Stimulated activated CD8-positive, alpha-beta memory T cell treated with anti-CD3 and anti-CD28 coated beads, Interleukin-4, amount 100 ng/mL, for 1 hour (primary cell): Measurements from ENCODE around the gene TAOK1.

Source experiments
- DNase-seq, 2 donors: peaks; one replicate each; pipeline ENCODE4 v3.0.0-alpha.2; 2020; ENCODE audit warnings: low read depth in 2 of 2, low spot score in 1 of 2

Gene TAOK1

DNA sequence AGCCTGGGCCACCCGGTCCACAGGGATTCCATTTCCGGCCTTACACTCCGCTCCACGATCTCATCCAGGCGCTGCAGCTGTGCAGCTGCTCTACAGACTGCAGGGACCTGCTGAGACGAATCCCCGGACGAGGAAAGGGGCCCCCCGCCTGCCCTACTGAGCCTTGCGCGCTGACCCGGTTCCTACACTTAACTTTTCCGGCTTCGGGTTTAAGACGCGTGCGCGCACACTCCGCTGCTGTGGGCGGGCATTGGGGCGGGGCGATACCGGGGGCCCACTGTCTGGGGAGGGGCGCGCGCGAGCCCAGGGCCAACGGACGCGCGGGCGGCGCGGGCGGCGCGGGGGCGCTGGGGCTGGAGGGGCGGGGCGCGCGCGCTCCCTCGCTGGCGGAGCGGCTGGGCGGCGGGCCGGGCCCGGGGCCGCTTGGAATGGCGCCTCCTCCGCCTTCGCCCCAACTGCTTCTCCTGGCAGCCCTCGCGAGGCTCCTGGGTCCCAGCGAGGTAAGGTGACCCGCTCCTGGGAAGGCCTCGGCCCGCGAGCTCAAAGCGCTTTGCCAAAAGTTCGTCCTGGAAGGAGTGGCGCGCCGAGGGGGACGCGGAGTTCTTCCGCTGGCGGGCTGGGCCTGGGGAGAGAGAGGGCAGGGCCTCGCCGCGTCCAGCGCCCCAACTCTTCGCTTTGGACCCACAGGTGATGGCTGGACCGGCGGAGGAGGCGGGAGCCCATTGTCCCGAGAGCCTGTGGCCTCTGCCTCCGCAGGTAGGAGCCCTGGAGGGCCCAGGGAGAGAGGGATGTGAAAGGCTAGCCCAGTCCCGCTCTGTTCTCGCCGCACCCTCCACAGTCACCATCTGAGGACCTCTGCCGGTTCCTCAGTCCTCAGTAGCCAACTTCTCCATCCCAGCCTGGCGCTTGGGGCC lies 178.4 kb downstream of the TAOK1 start, which contains the start of gene TP53I13:
Gene TP53I13 (plus strand): TSS at position 371 of the 914 bp plus-strand sequence. CDS start 58 bp downstream, at position 429.
- peak in 1 of 2 donors; percentile 83 for DNase-seq

DNA sequence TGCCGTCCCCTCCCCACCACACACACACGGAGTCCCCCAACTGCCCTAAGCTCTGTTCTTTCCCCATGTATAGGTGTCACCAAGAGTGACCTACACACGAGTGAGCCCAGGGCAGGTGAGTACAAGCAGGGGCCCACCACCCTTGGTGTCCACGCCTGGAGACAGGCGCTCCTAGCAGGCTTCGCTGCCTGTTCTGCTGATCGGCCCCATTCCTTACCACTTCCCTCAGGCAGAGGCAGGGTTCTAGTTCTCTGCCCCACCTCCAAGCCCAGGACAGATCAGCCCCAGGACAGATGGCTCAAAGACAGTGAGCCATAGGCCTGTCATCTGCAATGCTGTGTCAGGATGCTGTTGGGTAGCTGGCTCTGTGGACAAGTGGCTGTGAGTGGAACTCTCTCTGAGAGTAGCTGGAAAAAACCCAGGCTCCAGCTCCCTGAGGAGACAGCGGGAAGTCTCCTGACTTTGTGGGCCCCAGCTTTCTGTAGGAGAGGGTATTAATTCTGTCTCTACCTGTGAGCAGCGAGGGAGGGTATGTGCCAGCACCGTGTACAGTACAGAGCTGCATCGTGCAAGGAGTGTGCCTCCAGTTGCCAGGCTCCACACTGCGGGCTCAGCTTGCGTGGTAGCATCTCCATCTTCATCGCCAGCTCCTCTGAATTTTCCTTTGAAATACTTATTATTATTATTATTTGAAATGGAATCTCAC lies 179.2 kb downstream of the TAOK1 start:
- DNase-seq: no peak

DNA sequence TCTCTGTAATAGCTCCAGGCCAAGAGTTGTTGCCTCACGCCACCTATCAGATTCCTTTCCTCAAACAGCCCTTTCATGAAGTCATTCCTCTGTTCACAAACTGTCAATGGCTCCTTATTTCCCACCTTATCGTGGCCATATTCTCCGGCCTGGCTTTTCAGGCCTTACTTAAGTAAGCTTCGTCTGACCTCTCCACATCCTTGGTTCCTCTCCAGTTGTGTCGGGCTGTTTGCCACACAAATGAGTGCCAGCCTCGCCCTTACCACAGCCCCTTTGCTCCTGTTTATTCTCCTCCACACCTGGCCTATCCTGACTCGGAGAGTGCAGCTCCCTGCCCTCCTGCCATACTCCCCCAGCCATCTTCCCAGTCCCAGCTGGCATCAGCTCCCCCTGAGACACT lies 180.4 kb downstream of the TAOK1 start:
- no peak for DNase-seq

DNA sequence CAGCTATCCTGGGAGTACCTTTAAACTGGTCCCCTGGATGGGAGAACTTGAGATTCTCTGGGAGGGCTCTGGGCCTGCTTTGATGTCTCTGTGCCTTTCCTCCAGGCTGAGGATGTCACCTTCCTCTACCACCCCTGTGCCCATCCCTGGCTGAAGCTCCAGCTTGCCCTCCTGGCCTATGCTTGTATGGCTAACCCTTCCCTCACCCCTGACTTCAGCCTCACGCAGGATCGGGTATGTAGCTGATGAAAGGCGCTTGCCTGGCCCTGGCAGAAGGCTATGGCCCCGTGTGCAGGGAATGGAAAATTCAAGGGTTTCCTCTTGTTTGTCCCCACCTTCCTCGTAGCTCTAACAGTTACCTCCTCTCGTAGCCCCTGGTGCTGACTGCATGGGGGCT lies 181.3 kb downstream of the TAOK1 start:
- no peak for DNase-seq

DNA sequence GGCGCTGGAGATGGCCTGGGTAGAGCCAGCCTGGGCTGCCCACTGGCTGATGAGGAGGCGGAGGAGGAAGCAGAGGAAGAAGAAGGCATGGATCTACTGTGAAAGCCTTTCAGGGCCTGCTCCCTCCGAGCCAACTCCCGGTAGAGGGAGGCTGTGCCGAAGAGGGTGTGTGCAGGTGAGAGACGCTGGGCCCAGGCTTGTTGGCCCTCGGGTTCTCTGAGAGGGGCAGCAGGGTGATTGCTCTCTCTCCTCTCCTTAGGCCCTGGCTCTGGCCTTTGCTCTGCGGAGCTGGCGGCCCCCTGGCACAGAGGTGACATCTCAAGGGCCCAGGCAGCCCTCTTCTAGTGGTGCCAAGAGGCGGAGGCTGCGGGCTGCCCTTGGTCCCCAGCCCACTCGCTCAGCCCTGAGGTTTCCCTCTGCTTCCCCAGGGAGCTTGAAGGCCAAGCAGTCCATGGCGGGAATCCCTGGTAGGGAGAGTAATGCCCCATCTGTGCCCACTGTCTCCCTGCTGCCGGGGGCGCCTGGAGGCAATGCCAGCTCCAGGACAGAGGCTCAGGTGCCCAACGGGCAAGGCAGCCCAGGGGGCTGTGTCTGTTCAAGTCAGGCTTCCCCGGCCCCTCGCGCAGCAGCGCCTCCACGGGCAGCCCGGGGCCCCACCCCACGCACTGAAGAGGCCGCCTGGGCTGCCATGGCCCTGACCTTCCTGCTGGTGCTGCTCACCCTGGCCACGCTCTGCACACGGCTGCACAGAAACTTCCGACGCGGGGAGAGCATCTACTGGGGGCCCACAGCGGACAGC lies 181.9 kb downstream of the TAOK1 start:
- no peak for DNase-seq

DNA sequence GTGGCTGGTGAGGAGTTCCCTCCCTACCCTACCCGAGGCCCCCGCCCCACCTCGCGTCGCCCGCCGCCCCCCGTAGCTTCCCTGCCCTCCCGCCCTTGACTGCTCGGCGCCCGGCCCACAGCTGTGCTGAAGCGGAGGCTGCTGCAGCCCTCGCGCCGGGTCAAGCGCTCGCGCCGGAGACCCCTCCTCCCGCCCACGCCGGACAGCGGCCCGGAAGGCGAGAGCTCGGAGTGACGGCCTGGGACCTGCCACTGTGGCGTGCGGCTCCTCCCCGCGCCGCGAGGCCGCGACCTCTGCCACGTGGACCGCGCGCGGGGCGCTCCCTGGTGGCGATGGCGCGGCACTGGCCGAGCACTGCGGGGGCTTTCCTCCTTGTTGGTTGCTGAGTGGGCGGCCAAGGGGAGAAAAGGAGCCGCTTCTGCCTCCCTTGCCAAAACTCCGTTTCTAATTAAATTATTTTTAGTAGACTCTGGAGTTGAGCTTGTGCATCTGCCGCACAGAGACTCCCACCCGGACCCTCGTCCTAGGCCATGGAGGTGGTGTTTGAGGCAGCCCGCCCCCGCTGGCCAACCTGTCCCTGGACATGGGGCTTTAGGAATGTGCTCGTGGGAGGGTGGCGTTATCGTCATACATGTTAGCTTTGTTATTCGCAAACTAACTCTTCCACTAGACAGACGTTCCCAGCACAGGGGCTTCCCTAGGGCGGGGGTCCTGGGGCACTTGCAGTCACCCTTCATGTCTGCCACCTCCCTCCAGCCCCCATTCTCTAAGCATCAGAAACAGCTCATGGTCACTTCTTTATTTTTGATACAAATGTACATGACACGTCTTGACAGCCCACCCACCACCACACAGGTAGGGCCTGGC lies 182.8 kb downstream of the TAOK1 start:
- DNase-seq: no peak

DNA sequence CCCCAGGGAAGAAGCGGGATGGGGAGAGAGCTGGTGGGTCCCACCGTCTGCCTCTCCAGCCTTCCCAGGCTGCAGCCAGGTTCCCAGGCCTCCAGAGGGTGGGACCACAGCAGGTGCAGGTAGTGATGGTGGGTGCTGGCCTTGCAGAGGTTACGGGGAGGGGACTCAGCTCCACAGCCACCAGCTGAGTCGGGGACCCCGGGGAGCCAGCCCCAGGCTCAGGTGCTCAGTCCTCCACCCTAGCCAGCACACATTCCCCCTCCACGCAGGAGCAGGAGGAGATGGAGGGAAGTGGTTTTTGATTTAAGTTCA lies 183.4 kb downstream of the TAOK1 start:
- no peak for DNase-seq

DNA sequence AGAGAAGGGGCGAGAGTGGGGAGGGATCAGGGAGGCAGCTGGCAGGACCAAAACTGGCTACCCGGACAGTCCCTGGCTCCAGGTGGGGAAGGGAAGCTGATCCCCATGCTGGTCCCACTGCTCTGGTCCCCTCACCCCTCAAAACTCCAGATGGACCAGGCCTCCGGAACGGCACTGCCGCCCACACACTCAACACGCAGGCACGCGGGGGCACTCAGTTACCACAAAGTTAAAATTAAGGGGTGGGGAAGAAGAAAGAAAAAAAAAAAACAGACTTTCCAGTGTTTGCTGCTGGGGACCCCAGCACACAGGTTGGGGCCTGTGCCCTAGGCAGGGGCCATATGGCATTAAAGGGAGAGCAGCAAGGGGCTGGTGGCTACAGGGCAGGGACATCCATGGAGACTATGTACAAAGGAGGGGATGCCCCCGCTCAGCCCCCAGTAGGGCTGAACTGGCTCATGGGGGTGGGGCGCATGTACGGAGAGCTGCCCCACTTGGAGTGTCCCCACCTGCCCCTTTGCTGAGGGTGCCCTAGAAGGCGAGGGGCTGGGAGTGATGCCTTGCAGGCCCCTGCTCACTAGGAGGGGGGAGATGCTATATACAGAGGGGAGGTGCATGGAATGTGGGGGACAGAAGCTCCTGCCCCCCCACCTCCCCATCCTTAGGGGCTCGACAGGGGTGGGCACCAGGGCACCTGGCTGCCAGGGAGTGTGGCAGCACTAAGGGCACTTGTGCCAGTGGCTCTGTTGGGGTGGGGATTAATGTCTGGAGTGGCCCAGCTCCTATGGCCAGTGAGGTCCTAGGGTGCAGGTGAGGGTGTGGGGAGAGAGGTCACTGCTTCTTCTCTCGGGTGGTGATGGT lies 183.9 kb downstream of the TAOK1 start:
- DNase-seq: no peak

DNA sequence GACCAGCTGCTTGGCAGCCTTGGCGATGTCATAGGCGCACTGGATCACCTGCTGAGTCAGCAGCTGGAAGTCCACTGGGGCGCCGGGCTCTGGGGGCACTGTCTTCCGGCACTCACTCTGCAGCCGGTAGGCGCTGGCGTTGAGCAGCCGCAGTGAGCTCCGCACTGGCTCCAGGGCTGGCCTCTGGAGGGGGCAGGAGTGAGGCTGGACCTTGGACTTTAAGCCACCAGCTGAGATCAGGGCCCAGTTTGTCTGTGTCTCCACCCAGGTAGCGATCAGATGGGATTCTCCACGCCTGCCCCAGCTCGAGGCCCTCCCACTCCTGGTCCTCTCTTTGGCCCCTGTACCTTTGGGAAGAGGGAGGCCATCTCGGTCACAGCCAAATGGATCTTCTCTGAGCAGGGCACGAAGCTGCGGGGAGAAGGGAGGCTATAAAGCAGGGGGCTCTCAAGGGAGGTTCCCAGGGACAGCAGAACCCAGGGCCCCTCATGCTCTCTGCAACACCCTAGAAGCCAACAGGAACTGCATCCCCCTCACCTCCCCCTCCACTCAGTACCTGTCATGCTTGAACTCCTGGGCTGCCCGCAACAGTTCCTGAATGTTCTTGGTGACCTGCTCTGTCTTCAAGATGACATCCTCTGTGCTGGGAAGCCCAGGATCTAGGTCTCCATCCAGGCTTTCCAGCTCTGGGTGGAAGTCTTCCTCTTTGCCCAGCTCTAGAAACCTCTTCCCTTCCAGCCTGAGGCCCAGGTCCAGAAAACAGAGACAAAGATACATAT lies 184.8 kb downstream of the TAOK1 start:
- DNase-seq: no peak

DNA sequence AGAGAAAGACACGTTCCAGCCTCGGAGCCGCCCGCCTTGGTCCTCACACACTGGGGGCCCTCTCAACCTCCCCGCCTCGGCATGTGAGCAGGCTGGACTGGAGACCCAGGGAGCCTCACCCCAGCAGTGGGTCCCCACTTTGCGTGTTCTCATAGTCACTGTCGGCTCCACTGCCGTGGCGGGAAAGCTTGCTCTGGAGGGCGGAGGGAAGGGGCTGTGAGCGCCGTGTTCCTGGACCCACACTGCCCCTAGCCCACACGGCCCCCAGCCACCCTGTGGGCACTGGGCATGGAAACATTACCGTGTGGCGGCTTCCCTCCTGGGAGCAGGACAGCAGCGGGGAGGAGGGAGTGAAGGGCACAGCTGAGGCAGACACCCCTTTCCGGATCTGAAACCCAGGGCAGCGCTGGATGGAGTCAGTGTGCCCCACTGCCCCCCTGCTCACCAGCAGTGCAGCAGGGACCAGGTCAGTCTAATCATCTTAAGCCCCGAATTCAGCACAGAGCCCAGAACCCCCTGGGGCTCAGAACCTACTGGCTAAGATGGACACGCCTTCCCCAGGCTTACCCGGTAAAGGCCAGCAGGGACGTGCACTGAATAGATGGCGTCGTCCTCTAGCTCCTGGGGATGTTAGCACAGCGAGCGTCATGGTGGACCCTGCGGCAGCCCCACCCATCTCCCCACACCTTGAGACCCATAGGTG lies 185.5 kb downstream of the TAOK1 start:
- DNase-seq: no peak

DNA sequence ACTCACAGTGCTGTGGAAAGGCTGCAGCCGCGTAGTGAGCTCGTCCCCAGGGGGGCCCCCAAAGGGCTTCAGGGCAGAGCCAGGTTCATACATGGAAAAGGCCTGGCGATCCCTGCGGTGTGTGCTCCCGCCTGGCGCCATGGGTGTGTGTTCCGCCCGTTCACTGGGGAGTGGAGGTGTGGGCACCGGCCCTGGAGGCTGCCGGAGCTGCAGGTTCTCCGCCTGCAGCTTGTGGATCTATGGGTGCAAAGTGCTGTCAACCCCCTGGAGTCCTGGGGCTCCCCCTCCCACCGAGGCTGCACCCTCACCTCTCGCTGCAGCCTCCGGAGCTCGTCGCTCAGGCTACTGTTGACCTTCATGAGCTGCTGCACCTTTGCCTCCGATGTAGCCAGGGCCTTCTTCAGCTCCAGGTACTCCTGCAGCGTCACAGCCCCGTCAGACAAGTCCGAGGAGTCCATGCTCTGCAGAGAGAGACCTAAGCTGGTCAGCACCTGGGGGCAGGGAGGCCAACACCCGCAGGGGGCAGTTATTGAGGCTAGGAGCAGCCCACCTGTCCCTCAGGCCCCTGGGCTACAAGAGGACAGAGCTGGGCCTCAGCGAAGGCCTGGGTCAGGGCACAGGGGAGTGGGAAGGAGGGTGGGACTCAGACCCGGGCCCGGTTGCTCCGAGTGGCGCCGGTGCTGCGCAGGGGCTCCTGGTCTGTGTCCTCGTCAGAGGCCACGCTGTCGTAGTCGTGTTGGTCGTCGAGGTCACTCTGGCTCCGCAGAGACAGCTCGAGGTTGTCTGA lies 186.2 kb downstream of the TAOK1 start:
- no peak for DNase-seq

DNA sequence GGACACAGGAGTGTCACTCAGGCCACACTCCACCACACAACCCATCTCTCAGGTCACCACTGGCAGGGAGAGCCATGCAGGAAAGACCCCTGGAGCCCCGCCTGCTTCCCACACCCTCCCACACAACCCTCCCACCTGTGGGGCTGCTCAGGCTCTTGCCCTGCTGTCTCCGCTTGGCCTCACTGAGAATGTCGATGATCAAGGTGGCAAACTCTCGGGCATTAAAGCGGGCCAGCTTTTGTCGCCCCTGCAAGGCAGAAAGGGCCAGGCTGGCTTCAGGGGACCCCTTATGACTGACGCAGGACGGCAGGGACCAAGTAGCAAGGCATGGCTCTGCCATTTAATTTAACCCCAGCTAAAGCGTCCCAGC lies 186.8 kb downstream of the TAOK1 start:
- DNase-seq: no peak

DNA sequence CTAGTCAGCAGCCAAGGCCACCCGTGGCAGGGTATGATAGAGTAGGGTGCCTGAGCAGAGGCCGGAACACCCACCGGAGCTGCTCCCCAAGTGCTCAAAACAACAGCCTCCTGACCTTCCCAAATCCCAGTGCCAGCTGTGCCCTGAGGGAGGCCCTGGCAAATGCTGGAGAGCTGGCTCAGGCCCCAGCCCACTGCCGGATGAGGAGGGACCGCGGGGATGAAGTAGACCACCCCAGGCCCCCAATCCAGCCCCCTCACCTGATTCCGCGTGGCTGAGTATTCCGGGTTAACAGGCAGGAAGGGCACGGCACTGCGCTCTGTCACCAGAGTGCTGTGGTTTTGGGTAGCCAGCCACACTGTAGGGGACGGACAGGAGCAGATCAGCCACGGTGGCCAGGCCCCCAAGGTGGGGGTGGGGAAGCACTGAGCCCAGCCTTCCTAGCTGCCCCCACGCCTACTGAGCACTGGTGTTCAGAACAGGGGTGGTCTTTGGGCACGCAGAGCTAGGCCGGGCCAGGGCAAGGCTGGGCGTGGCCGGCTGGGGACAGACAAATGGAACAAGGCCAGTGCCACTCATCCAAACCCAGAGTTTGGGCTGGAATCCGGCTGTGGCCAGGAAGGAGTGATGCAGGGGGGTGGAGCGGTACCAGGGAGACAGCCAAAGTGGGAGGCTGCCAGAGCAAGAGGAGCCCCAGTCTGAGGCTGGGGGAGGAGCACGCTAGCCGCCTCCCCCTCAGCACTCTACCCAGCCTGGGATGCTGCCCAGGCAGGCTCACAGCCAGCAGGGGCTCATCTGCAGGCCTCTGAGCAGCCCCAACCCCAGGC lies 187.4 kb downstream of the TAOK1 start:
- DNase-seq: no peak

DNA sequence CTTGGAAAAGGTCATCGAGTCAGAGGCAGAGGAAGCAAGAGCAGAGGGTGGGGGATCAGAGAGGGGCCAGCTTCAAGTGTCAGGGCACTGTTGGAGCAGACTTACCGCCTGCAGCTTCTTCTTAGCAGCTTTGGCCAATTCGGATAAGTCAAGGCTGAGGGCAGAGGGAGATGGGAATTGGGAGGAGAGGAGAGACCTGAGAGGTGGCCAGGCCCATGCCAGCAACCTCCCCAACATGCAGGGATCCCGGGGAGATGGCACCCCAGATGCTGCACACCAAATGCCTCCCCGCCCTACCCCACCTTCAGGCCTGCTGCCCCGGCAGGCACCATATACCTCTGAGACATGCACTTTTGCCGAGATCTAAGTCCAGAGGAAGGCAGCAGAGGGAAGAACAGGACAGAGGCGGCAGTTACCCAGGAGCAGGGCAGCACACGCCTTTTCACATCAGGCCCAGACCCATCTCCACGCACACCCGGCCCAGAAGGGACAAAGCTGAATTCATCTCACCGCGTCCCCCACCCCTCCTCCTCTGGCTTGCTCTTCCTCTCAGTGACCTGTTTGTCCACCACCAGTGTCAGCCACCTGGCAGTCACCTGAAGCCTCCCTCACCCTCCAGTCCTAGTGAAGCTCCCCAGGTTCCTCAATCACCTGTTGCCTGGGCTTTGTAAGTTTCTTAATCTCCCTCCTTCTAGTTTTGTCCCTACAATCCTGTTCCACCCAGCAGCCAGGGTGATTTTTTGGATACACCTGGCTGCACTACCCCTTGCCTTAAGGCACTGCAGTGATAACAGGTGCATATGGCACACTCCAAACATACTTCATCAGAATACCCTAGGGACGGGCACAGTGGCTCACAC lies 188.7 kb downstream of the TAOK1 start:
- no peak for DNase-seq

DNA sequence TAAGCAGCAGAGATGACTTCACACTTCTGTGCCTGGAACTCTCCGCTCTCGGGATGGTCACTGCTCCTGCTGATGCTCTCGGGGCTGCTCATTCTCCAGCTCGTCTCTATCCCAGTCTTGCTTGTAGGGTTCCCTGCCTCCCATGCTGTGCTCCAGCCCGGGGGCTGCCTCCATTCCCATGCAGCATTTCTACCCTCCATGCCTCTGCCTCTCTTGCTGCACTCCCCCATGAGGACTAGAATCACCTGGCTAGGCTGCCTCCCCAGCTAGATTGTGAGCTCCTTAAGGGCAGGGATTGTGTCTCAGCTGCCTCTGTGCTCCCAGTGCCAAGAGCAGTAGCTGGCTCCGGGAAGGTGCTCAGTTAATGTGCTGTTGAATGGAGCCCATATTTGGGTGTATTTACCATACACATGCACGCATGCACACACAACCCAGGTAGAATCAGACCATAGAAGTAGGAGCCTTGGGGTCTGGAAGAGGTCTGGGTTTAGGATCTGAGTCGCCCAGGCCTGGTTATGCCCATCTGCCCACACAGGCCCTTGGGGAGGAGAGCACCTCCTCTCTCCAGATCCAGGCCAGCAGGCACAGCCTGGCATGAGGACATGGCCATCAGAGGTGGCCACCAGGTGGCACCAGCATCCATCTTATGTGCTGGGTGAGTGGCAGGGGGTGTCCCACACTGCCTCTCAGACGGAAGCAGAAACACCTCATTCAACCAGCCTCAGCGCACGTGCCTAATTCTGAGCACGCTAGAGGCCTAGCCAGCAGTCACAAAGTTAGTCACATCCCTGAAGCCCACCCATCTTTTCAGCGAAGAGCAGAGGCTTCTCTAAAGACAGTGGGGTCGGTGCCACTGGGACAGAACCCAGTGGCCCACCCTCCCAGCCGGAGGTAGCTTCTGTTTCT lies 190.0 kb downstream of the TAOK1 start:
- peak in 1 of 2 donors; percentile 82 for DNase-seq
